ENCODE data around the gene PBX4. TPM values are rescaled to one million over a fixed set of nuclear protein-coding genes. Genes with fewer than 3 reads are reported as not detected.
A peak's percentile ranks its signal among the peaks of the same experiment; 100 is the strongest.

The PBX4 gene
- total and polyA plus RNA-seq, 2 experiments from 2014 or later, result 3.2 to 4.3 TPM

- no peak overlapping the region for H2AFZ ChIP-seq
- 84% methylated on average over 13 of the region's 13 CpGs for WGBS (ENCODE audit: low lambda C conversion rate, missing lambda C conversion rate)
Observed at GRCh38 chr19:19548915-19549759, 69.3 kb downstream of the PBX4 start.

GRCh38 chr19:19547674-19548336 lies 70.7 kb downstream of the PBX4 start:
- H3K9me3 ChIP-seq (ENCODE audit: low read depth), result no peaks in the 10 kb centered on the region
- H3K4me2 ChIP-seq, result no peak overlapping the region
- no peak overlapping the region for H3K27ac ChIP-seq
- H2AFZ ChIP-seq, result no peak overlapping the region
- H3K4me1 ChIP-seq (ENCODE audit: insufficient read depth), result peaks cover 7% of the 10 kb centered on the region
- no peaks in the 10 kb centered on the region for H4K20me1 ChIP-seq (ENCODE audit: insufficient read depth, poor library complexity, severe bottlenecking)
- no peaks in the 10 kb centered on the region for H3K79me2 ChIP-seq
- no peaks in the 10 kb centered on the region for H3K36me3 ChIP-seq (replicated peaks; ENCODE audit: insufficient read depth, low read depth)
- H3K27me3 ChIP-seq, result no peaks in the 10 kb centered on the region
- H3K9me2 ChIP-seq (replicated peaks; ENCODE audit: insufficient read depth), result no peaks in the 10 kb centered on the region
- 80% methylated on average over 14 of the region's 15 CpGs for WGBS (ENCODE audit: low lambda C conversion rate, missing lambda C conversion rate)
- DNase-seq (ENCODE audit: low spot score), result no peak
- H3K4me3 ChIP-seq, result no peak overlapping the region
- TF ChIP-seq EZH2 (IDR thresholded peaks at IDR 0.05; ENCODE audit: borderline replicate concordance) (no peak), CTCF (IDR thresholded peaks at IDR 0.05; ENCODE audit: poor library complexity) (no peak)

More at GRCh38 chr19:19548915-19549759, 69.3 kb downstream of the PBX4 start:
- H3K9me2 ChIP-seq (replicated peaks; ENCODE audit: insufficient read depth), result no peaks in the 10 kb centered on the region
- H3K4me2 ChIP-seq, result no peak overlapping the region
- H3K9me3 ChIP-seq (ENCODE audit: low read depth), result no peaks in the 10 kb centered on the region
- TF ChIP-seq EZH2 (IDR thresholded peaks at IDR 0.05; ENCODE audit: borderline replicate concordance) (no peak), EZH2phosphoT487 (IDR thresholded peaks at IDR 0.05; ENCODE audit: low read depth, severe bottlenecking, unreplicated experiment) (no peak), CTCF (IDR thresholded peaks at IDR 0.05; ENCODE audit: poor library complexity) (no peak)
- H3K27ac ChIP-seq, result peak overlapping the region; percentile 16
- H3K4me1 ChIP-seq (ENCODE audit: insufficient read depth), result peaks cover 7% of the 10 kb centered on the region
- no peaks in the 10 kb centered on the region for H3K79me2 ChIP-seq
- H3K27me3 ChIP-seq, result no peaks in the 10 kb centered on the region
- no peaks in the 10 kb centered on the region for H4K20me1 ChIP-seq (ENCODE audit: insufficient read depth, poor library complexity, severe bottlenecking)
- no peak for DNase-seq (ENCODE audit: low spot score)
- H3K36me3 ChIP-seq (replicated peaks; ENCODE audit: insufficient read depth, low read depth), result no peaks in the 10 kb centered on the region
- no peak overlapping the region for H3K4me3 ChIP-seq

- no peak for DNase-seq (ENCODE audit: low spot score)
- Histone ChIP-seq H3K36me3 (replicated peaks; ENCODE audit: insufficient read depth, low read depth) (no peaks in the 10 kb centered on the region), H3K4me1 (ENCODE audit: insufficient read depth) (peaks cover 7% of the 10 kb centered on the region), H3K79me2 (no peaks in the 10 kb centered on the region), H4K20me1 (ENCODE audit: insufficient read depth, poor library complexity, severe bottlenecking) (no peaks in the 10 kb centered on the region), H2AFZ (no peak overlapping the region), H3K27me3 (no peaks in the 10 kb centered on the region), H3K27ac (no peak overlapping the region), H3K9me2 (replicated peaks; ENCODE audit: insufficient read depth) (no peaks in the 10 kb centered on the region), H3K9me3 (ENCODE audit: low read depth) (no peaks in the 10 kb centered on the region), H3K4me3 (no peak overlapping the region), H3K4me2 (no peak overlapping the region)
- TF ChIP-seq EZH2phosphoT487 (IDR thresholded peaks at IDR 0.05; ENCODE audit: low read depth, severe bottlenecking, unreplicated experiment) (no peak), CTCF (IDR thresholded peaks at IDR 0.05; ENCODE audit: poor library complexity) (no peak), EZH2 (IDR thresholded peaks at IDR 0.05; ENCODE audit: borderline replicate concordance) (no peak)
- 87% methylated on average over 18 of the region's 19 CpGs for WGBS (ENCODE audit: low lambda C conversion rate, missing lambda C conversion rate)
Observed at GRCh38 chr19:19546751-19547162, 71.7 kb downstream of the PBX4 start.

Measured in hepatocyte (in vitro differentiated cells).